ENCODE data around the gene TSPO2.
"Not testable (repeated sequence)": the region's sequence is repeated elsewhere in the genome, so short reads cannot be mapped to it uniquely, and the experiment has no call there.

TSPO2 gene, protein sequence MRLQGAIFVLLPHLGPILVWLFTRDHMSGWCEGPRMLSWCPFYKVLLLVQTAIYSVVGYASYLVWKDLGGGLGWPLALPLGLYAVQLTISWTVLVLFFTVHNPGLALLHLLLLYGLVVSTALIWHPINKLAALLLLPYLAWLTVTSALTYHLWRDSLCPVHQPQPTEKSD

DNA sequence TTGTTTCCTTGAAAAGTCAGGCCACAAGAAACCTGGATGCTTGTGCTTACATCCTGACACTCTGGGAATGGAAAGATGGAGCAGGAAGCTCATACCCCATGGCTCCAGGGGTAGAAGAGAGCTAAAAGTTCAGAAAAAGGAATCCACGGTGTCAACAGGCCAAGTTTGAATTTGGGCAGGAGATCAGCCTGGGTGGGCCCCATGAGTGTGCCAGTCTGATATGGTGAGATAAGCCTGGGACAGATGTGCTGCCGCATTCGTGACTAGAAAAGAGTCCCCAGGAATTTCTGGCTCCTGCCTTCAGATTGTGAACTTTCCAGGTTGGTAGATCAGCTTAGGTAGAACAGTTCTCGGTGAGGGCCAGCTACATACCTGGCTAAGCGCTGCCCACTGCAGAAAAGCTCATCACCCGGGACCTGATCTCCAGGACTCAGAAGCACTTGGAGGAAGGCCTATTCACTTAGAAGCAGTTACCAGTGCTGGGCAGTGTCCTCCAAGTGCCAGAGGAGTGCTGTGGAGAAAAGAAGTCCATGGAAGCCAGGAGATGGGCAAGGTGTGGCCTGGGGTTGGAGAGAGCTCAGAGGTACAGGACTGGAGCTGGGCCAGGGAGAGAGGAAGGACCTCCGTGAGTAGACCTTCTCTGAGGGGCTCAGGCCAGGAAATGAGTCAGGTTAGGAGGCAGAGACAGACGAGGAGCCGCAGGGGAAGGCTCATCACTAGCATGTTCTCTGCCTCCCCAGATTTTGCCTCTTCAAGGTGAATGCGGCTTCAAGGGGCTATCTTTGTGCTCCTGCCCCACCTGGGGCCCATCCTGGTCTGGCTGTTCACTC lies at the start of gene TSPO2:
Gene TSPO2, plus strand, starts transcription at position 242 of the 830 bp plus-strand sequence. Its CDS starts 519 bp downstream, at position 761.
- H3K4me3 Mint-ChIP-seq: no peak within 1 kb of the TSS
- no peaks in the 10 kb centered on the region for H3K4me1 Mint-ChIP-seq
- peak within 1 kb of the TSS; percentile 47 for H3K27ac Mint-ChIP-seq (ENCODE audit: low read depth)
- no peaks in the 10 kb centered on the region for H3K27me3 Mint-ChIP-seq
- ATAC-seq (replicated peaks; ENCODE audit: extremely low read depth, poor library complexity, severe bottlenecking) (no peak), DNase-seq (ENCODE audit: low spot score in 2 of 2) (no peak)
- H3K9me3 Mint-ChIP-seq: no peaks in the 10 kb centered on the region
- no peaks in the 10 kb centered on the region for H3K36me3 Mint-ChIP-seq (ENCODE audit: insufficient read depth)

DNA sequence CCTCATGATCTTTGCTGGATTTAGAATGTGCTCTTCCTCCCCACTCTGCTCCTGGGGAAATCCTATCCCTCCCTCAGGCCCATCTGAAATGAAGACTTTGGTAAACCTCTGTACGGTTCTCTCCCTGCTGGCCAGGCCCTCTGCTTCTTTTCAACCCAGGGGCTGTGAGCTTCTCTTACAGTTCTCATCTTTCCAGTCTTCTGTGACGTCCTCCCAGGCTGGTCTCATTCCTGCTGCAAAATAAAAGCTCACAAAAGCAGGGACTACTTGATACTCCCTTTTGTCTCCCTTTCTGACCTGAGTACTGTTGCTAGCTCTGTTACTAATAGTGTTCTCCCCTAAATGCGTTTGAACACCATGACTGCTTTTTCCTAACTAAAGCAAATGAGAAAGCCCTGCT lies 49.5 kb upstream of the TSPO2 start:
- Mint-ChIP-seq H3K4me3 (no peak overlapping the region), H3K27me3 (peaks cover 77% of the 10 kb centered on the region), H3K4me1 (no peaks in the 10 kb centered on the region), H3K36me3 (ENCODE audit: insufficient read depth) (no peaks in the 10 kb centered on the region), H3K27ac (ENCODE audit: low read depth) (peak overlapping the region; percentile 9), H3K9me3 (no peaks in the 10 kb centered on the region)
- ATAC-seq (replicated peaks; ENCODE audit: extremely low read depth, poor library complexity, severe bottlenecking) (no peak), DNase-seq (ENCODE audit: low spot score in 2 of 2) (no peak)

DNA sequence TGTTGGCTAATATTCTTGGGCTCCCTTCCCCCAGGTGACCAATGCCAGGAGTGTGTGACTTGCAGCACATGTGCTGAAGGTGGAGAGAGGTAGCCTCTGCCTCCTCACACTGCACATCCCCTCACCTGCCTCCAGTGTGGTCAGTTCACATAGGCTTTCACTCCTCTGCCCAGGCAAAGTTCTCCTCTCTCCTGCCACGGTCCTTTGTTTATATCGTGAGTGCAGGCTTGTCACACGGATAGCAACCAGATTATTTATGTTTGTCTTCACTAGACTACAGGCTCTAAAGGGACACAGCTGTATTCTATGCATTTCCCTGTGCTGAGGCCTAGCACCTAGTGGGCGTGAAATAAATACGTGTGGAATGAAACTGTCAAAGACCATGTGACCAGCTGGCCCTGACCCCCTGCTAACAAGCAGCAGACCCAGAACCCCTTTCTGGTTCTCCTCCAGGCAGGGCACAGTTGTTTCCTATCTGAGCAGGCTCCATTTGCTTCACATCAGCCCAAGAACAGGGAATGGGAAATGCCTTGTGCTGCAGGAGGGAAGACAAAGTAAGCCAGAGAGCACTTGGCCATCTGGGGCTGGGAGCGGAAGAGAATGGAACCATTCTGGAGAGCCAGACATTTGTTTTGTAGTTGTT lies 45.6 kb upstream of the TSPO2 start:
- Mint-ChIP-seq H3K9me3 (no peaks in the 10 kb centered on the region), H3K27ac (ENCODE audit: low read depth) (no peak overlapping the region), H3K4me1 (no peaks in the 10 kb centered on the region), H3K27me3 (peaks cover 68% of the 10 kb centered on the region), H3K4me3 (no peak overlapping the region), H3K36me3 (ENCODE audit: insufficient read depth) (no peaks in the 10 kb centered on the region)
- DNase-seq (ENCODE audit: low spot score in 2 of 2) (no peak), ATAC-seq (replicated peaks; ENCODE audit: extremely low read depth, poor library complexity, severe bottlenecking) (no peak)

DNA sequence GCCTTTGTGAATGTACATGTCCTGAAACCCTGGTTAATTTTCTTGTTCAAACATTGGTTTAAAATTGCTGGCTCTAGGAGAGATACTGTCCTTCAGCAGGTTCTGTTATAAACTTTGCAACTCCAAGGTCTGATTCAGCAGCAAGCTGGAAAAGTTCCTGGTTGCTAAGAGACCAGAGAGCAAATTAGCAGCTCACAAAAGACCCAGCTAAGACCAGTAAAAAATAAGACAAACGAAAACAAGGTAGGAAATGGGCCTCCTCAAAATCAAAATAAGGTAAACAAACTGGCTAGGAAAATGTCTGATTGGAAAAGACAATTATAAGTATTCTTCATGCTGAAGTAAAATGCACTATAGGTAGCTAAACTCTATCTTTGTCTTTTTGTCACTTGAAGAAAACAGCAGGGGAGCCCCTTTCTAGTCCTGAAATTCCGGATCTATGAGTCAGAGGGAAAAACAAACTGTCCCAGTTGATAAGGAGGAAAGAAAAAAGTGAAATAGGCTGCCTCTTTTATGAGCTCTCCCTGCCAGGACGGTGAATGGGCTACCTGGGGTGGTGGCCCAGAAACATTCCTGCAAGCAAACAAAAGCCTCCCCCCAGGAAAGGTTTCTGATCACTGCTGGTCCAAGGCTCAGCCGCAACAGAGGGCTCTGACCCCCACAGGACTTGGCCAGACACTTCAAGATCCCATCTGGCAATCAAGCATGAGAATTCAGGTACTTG lies 44.9 kb upstream of the TSPO2 start:
- Mint-ChIP-seq H3K27me3 (peaks cover 68% of the 10 kb centered on the region), H3K36me3 (ENCODE audit: insufficient read depth) (no peaks in the 10 kb centered on the region), H3K27ac (ENCODE audit: low read depth) (no peak overlapping the region), H3K4me1 (no peaks in the 10 kb centered on the region), H3K4me3 (no peak overlapping the region), H3K9me3 (no peaks in the 10 kb centered on the region)
- DNase-seq (ENCODE audit: low spot score in 2 of 2) (no peak), ATAC-seq (replicated peaks; ENCODE audit: extremely low read depth, poor library complexity, severe bottlenecking) (no peak)

DNA sequence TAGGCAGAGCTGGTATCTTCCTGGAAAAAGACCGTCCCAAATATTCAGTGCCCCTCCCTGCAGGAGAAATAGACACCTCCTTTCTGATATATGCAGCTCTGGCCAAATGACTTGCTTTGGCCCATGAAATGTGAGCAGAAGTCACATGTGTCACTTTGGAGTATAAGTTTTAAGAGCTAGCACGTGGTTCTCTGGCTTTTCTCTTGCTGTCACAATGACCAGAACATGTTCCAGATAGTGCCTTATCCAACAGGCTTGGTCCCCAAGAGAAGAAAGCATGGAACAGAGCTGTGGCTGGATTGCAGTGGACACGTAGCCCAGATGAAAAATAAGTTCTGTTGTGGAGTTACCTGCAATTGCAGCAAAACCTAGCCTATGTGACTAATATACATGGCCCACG lies 43.6 kb upstream of the TSPO2 start:
- no peaks in the 10 kb centered on the region for H3K9me3 Mint-ChIP-seq
- ATAC-seq (replicated peaks; ENCODE audit: extremely low read depth, poor library complexity, severe bottlenecking) (no peak), DNase-seq (ENCODE audit: low spot score in 2 of 2) (no peak)
- no peak overlapping the region for H3K4me3 Mint-ChIP-seq
- no peaks in the 10 kb centered on the region for H3K36me3 Mint-ChIP-seq (ENCODE audit: insufficient read depth)
- H3K27me3 Mint-ChIP-seq: peaks cover 68% of the 10 kb centered on the region
- no peak overlapping the region for H3K27ac Mint-ChIP-seq (ENCODE audit: low read depth)
- no peaks in the 10 kb centered on the region for H3K4me1 Mint-ChIP-seq

DNA sequence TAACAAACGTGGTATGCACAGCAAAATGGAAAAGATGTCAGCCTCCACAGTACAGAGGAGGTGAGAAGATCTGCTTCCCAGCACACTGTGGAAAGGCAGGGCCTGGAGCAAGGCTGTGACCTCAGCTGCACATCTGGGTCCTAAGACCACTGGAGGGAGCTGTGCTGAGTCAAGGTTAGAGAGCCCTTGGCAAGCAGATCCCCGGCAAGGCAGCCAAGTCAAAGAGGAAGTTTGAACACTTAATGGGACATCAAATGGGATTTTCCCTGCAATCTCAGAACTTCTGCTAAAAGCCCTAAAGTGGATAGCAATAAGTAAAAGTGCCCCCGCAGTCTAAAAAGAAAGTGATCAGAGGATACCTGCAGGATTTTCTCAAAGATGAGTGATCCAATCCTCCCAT lies 42.7 kb upstream of the TSPO2 start:
- peaks cover 68% of the 10 kb centered on the region for H3K27me3 Mint-ChIP-seq

DNA sequence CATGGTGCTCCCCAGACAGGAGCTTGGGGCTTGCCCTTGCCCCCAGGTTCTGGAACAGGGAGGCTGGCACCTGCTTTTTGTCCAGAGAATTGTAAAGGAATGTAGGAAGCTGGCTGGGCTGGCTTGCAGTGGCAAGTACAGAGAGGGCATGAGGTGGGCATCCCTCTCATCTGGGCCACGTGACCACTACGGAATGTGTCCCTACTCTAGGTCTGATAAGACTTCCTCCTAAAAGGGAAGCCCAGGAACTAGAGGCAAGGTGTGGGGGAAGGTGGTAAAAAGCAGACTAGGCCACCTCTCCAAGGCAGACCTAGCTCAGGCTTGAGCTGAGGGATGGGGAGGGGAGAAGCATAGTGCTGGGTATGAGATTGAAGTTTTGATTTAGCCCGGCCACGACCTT lies 42.0 kb upstream of the TSPO2 start:
- H3K9me3 Mint-ChIP-seq: no peaks in the 10 kb centered on the region
- H3K4me1 Mint-ChIP-seq: no peaks in the 10 kb centered on the region
- H3K4me3 Mint-ChIP-seq: no peak overlapping the region
- H3K36me3 Mint-ChIP-seq (ENCODE audit: insufficient read depth): no peaks in the 10 kb centered on the region
- H3K27ac Mint-ChIP-seq (ENCODE audit: low read depth): no peak overlapping the region
- peaks cover 68% of the 10 kb centered on the region for H3K27me3 Mint-ChIP-seq
- DNase-seq (ENCODE audit: low spot score in 2 of 2) (no peak), ATAC-seq (replicated peaks; ENCODE audit: extremely low read depth, poor library complexity, severe bottlenecking) (no peak)

More for the DNA sequence above, 42.7 kb upstream of the TSPO2 start:
- H3K4me3 Mint-ChIP-seq: no peak overlapping the region
- no peaks in the 10 kb centered on the region for H3K9me3 Mint-ChIP-seq
- ATAC-seq (replicated peaks; ENCODE audit: extremely low read depth, poor library complexity, severe bottlenecking) (no peak), DNase-seq (ENCODE audit: low spot score in 2 of 2) (no peak)
- H3K27ac Mint-ChIP-seq (ENCODE audit: low read depth): no peak overlapping the region
- H3K36me3 Mint-ChIP-seq (ENCODE audit: insufficient read depth): no peaks in the 10 kb centered on the region
- H3K4me1 Mint-ChIP-seq: no peaks in the 10 kb centered on the region

DNA sequence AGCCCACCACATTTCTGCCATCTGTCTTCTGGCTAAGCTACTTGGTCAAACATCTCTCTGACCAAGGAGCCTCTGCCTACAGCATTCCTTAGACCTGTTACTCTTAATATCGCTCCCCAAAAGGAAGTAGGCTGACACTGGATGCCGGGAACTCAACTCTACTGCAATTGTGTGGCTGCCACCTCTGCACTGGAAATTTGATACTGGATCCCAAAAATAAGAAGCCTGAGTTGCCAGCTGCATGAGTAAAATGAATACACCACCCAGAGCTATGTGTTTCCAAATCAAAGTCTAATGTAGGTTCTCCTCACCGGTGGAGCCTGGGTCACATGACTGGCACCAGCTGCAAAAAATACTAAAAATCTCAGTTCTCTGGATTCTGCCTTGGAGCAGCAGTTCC lies 40.1 kb upstream of the TSPO2 start:
- DNase-seq (ENCODE audit: low spot score in 2 of 2): no peak
- Mint-ChIP-seq H3K36me3 (ENCODE audit: insufficient read depth) (no peaks in the 10 kb centered on the region), H3K9me3 (no peaks in the 10 kb centered on the region), H3K27ac (ENCODE audit: low read depth) (no peak overlapping the region), H3K4me3 (no peak overlapping the region), H3K27me3 (peaks cover 55% of the 10 kb centered on the region), H3K4me1 (no peaks in the 10 kb centered on the region)
- ATAC-seq (replicated peaks; ENCODE audit: extremely low read depth, poor library complexity, severe bottlenecking): no peak

DNA sequence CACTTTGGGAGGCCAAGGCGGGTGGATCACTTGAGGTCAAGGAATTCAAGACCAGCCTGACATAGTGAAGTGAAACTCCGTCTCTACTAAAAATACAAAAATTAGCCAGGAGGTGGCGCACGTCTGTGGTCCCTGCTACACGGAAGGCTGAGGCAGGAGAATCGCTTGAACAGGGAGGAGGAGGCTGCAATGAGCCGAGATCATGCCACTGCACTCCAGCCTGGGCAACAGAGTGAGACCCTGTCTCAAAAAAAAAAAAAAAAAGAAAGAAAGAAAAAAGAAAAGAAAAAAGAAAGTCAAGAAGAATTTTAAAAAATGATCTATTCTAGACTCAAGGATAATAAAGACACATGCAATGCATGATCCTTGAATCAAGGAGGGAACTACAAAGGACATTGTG lies 36.0 kb upstream of the TSPO2 start:
- DNase-seq (ENCODE audit: low spot score in 2 of 2): peak; percentile 43 to 47
- peak; percentile 24 for ATAC-seq (replicated peaks; ENCODE audit: extremely low read depth, poor library complexity, severe bottlenecking)
- H3K4me1 Mint-ChIP-seq; H3K4me3 Mint-ChIP-seq; H3K36me3 Mint-ChIP-seq (ENCODE audit: insufficient read depth); H3K9me3 Mint-ChIP-seq; H3K27ac Mint-ChIP-seq (ENCODE audit: low read depth): not testable (repeated sequence)
- peaks cover 47% of the 10 kb centered on the region for H3K27me3 Mint-ChIP-seq

DNA sequence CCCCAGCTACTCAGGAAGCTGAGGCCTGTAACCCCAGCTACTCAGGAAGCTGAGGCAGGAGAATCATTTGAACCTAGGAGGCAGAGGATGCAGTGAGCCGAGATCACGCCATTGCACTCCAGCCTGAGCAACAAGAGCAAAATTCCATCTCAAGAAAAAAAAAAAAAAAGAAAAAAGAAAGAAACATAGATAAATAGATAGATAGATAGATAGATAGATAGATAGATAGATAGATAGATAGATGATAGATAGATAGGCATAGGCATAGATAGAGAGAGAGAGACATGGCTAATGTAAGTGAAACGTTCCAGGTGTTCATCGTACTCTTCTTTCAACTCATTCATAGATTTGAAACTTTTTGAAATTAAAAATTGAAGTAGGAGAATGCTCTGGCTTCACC lies 35.3 kb upstream of the TSPO2 start:
- not testable (repeated sequence) for H3K36me3 Mint-ChIP-seq (ENCODE audit: insufficient read depth)

DNA sequence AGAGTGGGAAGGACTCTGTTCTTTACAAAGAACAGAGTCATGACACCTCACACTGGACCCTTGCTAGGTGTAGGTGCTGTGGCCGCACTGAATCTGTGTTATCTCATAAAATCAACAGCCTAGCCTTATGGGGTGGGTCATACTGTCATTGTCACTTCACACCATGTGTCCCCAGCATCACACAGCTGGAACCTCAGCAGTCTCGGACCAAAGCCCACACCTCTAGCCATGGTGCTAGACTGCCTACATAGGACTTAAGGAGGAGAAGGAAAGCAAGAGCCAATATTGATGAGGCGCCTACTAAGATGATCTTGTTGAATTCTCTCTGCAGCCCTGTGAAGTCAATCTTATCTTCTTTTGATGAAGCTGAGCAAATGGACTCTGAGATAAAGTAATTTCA lies 34.3 kb upstream of the TSPO2 start:
- H3K36me3 Mint-ChIP-seq (ENCODE audit: insufficient read depth): no peaks in the 10 kb centered on the region
- no peak overlapping the region for H3K4me3 Mint-ChIP-seq
- H3K4me1 Mint-ChIP-seq: no peaks in the 10 kb centered on the region
- DNase-seq (ENCODE audit: low spot score in 2 of 2) (no peak), ATAC-seq (replicated peaks; ENCODE audit: extremely low read depth, poor library complexity, severe bottlenecking) (no peak)
- H3K27ac Mint-ChIP-seq (ENCODE audit: low read depth): no peak overlapping the region
- H3K27me3 Mint-ChIP-seq: peaks cover 34% of the 10 kb centered on the region
- no peaks in the 10 kb centered on the region for H3K9me3 Mint-ChIP-seq

More for the DNA sequence above, 35.3 kb upstream of the TSPO2 start:
- H3K4me3 Mint-ChIP-seq; ATAC-seq (replicated peaks; ENCODE audit: extremely low read depth, poor library complexity, severe bottlenecking); DNase-seq (ENCODE audit: low spot score in 2 of 2); H3K9me3 Mint-ChIP-seq; H3K4me1 Mint-ChIP-seq; H3K27ac Mint-ChIP-seq (ENCODE audit: low read depth): not testable (repeated sequence)
- peaks cover 44% of the 10 kb centered on the region for H3K27me3 Mint-ChIP-seq

DNA sequence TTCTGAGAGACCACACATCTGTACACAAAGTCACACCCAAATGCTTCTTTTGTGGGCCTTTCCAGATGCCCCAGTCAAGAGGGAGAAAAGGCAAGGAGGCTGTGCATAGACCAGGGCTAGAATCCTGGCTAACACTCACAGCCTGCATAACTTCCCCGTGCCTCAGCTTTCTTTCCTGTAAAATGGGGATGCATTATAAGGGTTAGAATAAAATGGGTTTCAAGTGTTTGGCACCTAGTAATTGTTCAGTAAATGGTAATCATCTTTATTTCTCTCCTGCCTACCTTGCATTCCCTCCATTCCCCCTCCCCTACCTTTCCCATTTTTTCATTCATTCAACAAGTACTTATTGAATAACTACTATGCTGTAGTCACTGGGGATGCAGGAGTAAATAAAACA lies 32.6 kb upstream of the TSPO2 start:
- Mint-ChIP-seq H3K4me3 (no peak overlapping the region), H3K27ac (ENCODE audit: low read depth) (no peak overlapping the region), H3K4me1 (no peaks in the 10 kb centered on the region), H3K36me3 (ENCODE audit: insufficient read depth) (no peaks in the 10 kb centered on the region), H3K9me3 (no peaks in the 10 kb centered on the region), H3K27me3 (peaks cover 17% of the 10 kb centered on the region)
- DNase-seq (ENCODE audit: low spot score in 2 of 2): no peak
- no peak for ATAC-seq (replicated peaks; ENCODE audit: extremely low read depth, poor library complexity, severe bottlenecking)

Data from central memory CD8-positive, alpha-beta T cell (primary cell).